Retinal pigment epithelial cell (primary cell): ENCODE data around the gene NEXN.

Source experiments
- DNase-seq: peaks from one replicate; pipeline ENCODE4 v3.0.0-alpha.2; 2010; ENCODE audit warnings: low read depth
- H3K4me3 ChIP-seq: 2 replicates; pipeline ENCODE4 v1.5.1; 2011; ENCODE audit warnings: mild to moderate bottlenecking, low read length, control low read depth, moderate library complexity
- CTCF ChIP-seq: conservative IDR thresholded peaks from 2 replicates; pipeline ENCODE4 v1.5.1; 2011; ENCODE audit warnings: low read depth, low read length, control low read depth, inconsistent platforms

NEXN gene

GRCh38 chr1:77983997-77984355, 95.6 kb downstream of the NEXN start:
- no peak overlapping the region for H3K4me3 ChIP-seq
- no peak for TF ChIP-seq CTCF
- no peak for DNase-seq

- DNase-seq: no peak
- no peak overlapping the region for H3K4me3 ChIP-seq
- no peak for TF ChIP-seq CTCF
These were observed 96.2 kb downstream of the NEXN start for GRCh38 chr1:77984629-77985028.

GRCh38 chr1:77986810-77987209, 98.4 kb downstream of the NEXN start:
- no peak for TF ChIP-seq CTCF
- no peak overlapping the region for H3K4me3 ChIP-seq
- no peak for DNase-seq

GRCh38 chr1:77987919-77988318, 99.5 kb downstream of the NEXN start:
- no peak for TF ChIP-seq CTCF
- DNase-seq: no peak
- H3K4me3 ChIP-seq: no peak overlapping the region

- TF ChIP-seq CTCF: no peak
- DNase-seq: no peak
- no peak overlapping the region for H3K4me3 ChIP-seq
These were observed 101.3 kb downstream of the NEXN start for GRCh38 chr1:77989744-77990143.

GRCh38 chr1:77990629-77991204, 102.3 kb downstream of the NEXN start:
- H3K4me3 ChIP-seq: no peak overlapping the region
- DNase-seq: no peak
- no peak for TF ChIP-seq CTCF

GRCh38 chr1:77991638-77992037, 103.2 kb downstream of the NEXN start:
- TF ChIP-seq CTCF: no peak
- no peak overlapping the region for H3K4me3 ChIP-seq
- DNase-seq: no peak
